GM23338 (cell line): ENCODE measurements around the gene OFD1. TPM values are rescaled to one million over a fixed set of nuclear protein-coding genes. Genes with fewer than 3 reads are reported as not detected.

Source experiments
- ATAC-seq: fragments of 200-7000 bp; cut with Tn5 transposase; 3 replicates; pipeline ENCODE4 v1.9.1; 2020
- DNase-seq: peaks from one replicate; pipeline ENCODE4 v3.0.0-alpha.2; 2015; ENCODE audit warnings: low spot score
- H2AFZ ChIP-seq: fragments of 200-600 bp; sonication (generic); 2 replicates; pipeline ENCODE4 v1.8.0; 2016; ENCODE audit warnings: antibody characterized with exemption, mild to moderate bottlenecking, moderate library complexity
- H3F3A ChIP-seq: fragments of 200-600 bp; sonication (generic); replicated peaks from 2 replicates; pipeline ENCODE4 v1.8.0; 2017; ENCODE audit warnings: antibody characterized with exemption, mixed run types, low read depth
- H3K27ac ChIP-seq: fragments of 200-600 bp; sonication (generic); 2 replicates; pipeline ENCODE4 v1.6.1; 2016; ENCODE audit warnings: low read depth
- H3K27me3 ChIP-seq: fragments of 200-600 bp; sonication (generic); 2 replicates; pipeline ENCODE4 v1.8.0; 2016; ENCODE audit warnings: mild to moderate bottlenecking, mixed run types, moderate library complexity; ENCODE audit not compliant: insufficient read depth
- H3K36me3 ChIP-seq: fragments of 200-600 bp; sonication (generic); 2 replicates; pipeline ENCODE4 v1.8.0; 2016; ENCODE audit warnings: mild to moderate bottlenecking; ENCODE audit not compliant: insufficient read depth
- H3K4me1 ChIP-seq: fragments of 200-600 bp; sonication (generic); 2 replicates; pipeline ENCODE4 v1.8.0; 2016; ENCODE audit warnings: mild to moderate bottlenecking, moderate library complexity; ENCODE audit not compliant: insufficient read depth
- H3K4me2 ChIP-seq: fragments of 200-600 bp; sonication (generic); 2 replicates; pipeline ENCODE4 v1.7.1; 2017; ENCODE audit warnings: mixed run types
- H3K4me3 ChIP-seq: fragments of 200-600 bp; sonication (generic); 2 replicates; pipeline ENCODE4 v1.6.1; 2016; ENCODE audit warnings: mixed run types
- H3K79me2 ChIP-seq: fragments of 200-600 bp; sonication (generic); replicated peaks from 2 replicates; pipeline ENCODE4 v1.8.0; 2017; ENCODE audit warnings: mild to moderate bottlenecking; ENCODE audit not compliant: insufficient read depth
- H3K9me2 ChIP-seq: fragments of 200-600 bp; sonication (generic); 2 replicates; pipeline ENCODE4 v1.8.0; 2017; ENCODE audit not compliant: insufficient read depth
- H4K20me1 ChIP-seq: fragments of 200-600 bp; sonication (generic); replicated peaks from 2 replicates; pipeline ENCODE4 v1.8.0; 2017; ENCODE audit warnings: mild to moderate bottlenecking; ENCODE audit not compliant: insufficient read depth
- H3K27ac Mint-ChIP-seq: 2 replicates; pipeline ENCODE4 v1.8.0; 2020; ENCODE audit warnings: inconsistent platforms, mild to moderate bottlenecking, moderate library complexity, mixed read lengths
- H3K27me3 Mint-ChIP-seq: 3 replicates; pipeline ENCODE4 v1.8.0; 2022; ENCODE audit warnings: low read depth, mild to moderate bottlenecking, moderate library complexity, mixed read lengths, inconsistent platforms; ENCODE audit not compliant: insufficient read depth, poor library complexity
- H3K36me3 Mint-ChIP-seq: 3 replicates; pipeline ENCODE4 v1.8.0; 2021; ENCODE audit warnings: low read depth, mild to moderate bottlenecking, inconsistent platforms, moderate library complexity, mixed read lengths
- H3K4me1 Mint-ChIP-seq: 3 replicates; pipeline ENCODE4 v1.8.0; 2020; ENCODE audit warnings: mild to moderate bottlenecking, inconsistent platforms, mixed read lengths
- H3K4me3 Mint-ChIP-seq: 3 replicates; pipeline ENCODE4 v1.8.0; 2021; ENCODE audit warnings: moderate library complexity, mild to moderate bottlenecking, inconsistent platforms, mixed read lengths
- H3K9me3 Mint-ChIP-seq: 3 replicates; pipeline ENCODE4 v1.8.0; 2020; ENCODE audit warnings: moderate library complexity, mild to moderate bottlenecking, inconsistent platforms, mixed read lengths
- EZH2 ChIP-seq: fragments of 200-600 bp; sonication (generic); IDR thresholded peaks from one replicate; pipeline ENCODE4 v1.8.0; 2017; ENCODE audit warnings: antibody characterized with exemption, mild to moderate bottlenecking, low read depth; ENCODE audit not compliant: unreplicated experiment
- JUNB ChIP-seq: IDR thresholded peaks from one replicate; pipeline ENCODE4 v1.6.1; 2016; ENCODE audit warnings: antibody characterized with exemption; ENCODE audit not compliant: unreplicated experiment
- NANOG ChIP-seq: IDR thresholded peaks from 2 replicates; pipeline ENCODE4 v1.6.1; 2016; ENCODE audit warnings: antibody characterized with exemption, borderline replicate concordance
- ZNF114 ChIP-seq: fragments of 250-450 bp; sonication (Bioruptor Pico); IDR thresholded peaks from 2 replicates; pipeline ENCODE4 v1.5.0; 2020; ENCODE audit warnings: mild to moderate bottlenecking, moderate library complexity
- polyA plus RNA-seq: library from polyadenylated mRNA; unstranded; fragments of >200 nt; fragmentation: Nextera tagmentation; extraction: Ambion mirVana; gene quantifications from 2 replicates; pipeline ENCODE4 v1.2.1, GENCODE V29; 2016
- total RNA-seq: library from RNA; depleted of rRNA; stranded (reverse); fragments of >200 nt; shearing (Covaris generic); gene quantifications from 2 replicates; pipeline ENCODE4 v1.2.3, GENCODE V29; 2014
- TF ChIP-seq, protein P1 (sequence below): IDR thresholded peaks from 2 replicates; pipeline ENCODE4 v1.6.1; 2016; ENCODE audit warnings: antibody characterized with exemption
- TF ChIP-seq, protein P2 (sequence below): fragments of 250-450 bp; sonication (Bioruptor Pico); IDR thresholded peaks from 2 replicates; pipeline ENCODE4 v1.5.0; 2020; ENCODE audit warnings: mild to moderate bottlenecking, moderate library complexity

OFD1 gene
- total and polyA plus RNA-seq, 2 experiments from 2014 or later, result 21.2 to 55.0 TPM

DNA sequence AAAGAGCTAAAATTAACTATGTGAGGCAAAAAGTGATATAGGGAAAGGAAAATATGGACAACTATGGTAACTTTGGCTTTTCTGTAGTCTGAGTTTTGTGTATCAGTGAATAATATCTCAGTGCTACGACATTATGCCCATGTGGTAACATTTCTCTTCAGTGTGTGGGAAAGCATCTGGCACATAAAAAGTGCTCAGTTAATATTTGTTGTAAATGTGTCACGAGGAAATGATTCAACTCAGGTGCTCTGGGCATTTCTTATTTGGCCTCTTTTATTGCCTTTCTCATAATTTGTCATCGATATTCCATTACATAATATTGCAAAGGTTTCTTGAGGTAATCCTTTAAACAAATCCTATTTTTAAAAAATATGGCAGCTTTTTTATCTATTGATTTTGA is 17.6 kb downstream of the OFD1 start:
- no peak for ATAC-seq
- H3K36me3 ChIP-seq, result 0 out of 2 replicates have a peak, but pooled peaks cover 7% of the 10 kb centered on the region
- H3K27me3 ChIP-seq, result no peaks in the 10 kb centered on the region

More for the DNA sequence above, 17.6 kb downstream of the OFD1 start:
- H4K20me1 ChIP-seq, result no peaks in the 10 kb centered on the region
- no peak overlapping the region for H3K27ac ChIP-seq
- TF ChIP-seq EZH2 (no peak), JUNB (no peak), ZNF114 (no peak), NANOG (no peak)
- TF ChIP-seq, protein P1, sequence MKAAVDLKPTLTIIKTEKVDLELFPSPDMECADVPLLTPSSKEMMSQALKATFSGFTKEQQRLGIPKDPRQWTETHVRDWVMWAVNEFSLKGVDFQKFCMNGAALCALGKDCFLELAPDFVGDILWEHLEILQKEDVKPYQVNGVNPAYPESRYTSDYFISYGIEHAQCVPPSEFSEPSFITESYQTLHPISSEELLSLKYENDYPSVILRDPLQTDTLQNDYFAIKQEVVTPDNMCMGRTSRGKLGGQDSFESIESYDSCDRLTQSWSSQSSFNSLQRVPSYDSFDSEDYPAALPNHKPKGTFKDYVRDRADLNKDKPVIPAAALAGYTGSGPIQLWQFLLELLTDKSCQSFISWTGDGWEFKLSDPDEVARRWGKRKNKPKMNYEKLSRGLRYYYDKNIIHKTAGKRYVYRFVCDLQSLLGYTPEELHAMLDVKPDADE, result no peak
- TF ChIP-seq, protein P2, sequence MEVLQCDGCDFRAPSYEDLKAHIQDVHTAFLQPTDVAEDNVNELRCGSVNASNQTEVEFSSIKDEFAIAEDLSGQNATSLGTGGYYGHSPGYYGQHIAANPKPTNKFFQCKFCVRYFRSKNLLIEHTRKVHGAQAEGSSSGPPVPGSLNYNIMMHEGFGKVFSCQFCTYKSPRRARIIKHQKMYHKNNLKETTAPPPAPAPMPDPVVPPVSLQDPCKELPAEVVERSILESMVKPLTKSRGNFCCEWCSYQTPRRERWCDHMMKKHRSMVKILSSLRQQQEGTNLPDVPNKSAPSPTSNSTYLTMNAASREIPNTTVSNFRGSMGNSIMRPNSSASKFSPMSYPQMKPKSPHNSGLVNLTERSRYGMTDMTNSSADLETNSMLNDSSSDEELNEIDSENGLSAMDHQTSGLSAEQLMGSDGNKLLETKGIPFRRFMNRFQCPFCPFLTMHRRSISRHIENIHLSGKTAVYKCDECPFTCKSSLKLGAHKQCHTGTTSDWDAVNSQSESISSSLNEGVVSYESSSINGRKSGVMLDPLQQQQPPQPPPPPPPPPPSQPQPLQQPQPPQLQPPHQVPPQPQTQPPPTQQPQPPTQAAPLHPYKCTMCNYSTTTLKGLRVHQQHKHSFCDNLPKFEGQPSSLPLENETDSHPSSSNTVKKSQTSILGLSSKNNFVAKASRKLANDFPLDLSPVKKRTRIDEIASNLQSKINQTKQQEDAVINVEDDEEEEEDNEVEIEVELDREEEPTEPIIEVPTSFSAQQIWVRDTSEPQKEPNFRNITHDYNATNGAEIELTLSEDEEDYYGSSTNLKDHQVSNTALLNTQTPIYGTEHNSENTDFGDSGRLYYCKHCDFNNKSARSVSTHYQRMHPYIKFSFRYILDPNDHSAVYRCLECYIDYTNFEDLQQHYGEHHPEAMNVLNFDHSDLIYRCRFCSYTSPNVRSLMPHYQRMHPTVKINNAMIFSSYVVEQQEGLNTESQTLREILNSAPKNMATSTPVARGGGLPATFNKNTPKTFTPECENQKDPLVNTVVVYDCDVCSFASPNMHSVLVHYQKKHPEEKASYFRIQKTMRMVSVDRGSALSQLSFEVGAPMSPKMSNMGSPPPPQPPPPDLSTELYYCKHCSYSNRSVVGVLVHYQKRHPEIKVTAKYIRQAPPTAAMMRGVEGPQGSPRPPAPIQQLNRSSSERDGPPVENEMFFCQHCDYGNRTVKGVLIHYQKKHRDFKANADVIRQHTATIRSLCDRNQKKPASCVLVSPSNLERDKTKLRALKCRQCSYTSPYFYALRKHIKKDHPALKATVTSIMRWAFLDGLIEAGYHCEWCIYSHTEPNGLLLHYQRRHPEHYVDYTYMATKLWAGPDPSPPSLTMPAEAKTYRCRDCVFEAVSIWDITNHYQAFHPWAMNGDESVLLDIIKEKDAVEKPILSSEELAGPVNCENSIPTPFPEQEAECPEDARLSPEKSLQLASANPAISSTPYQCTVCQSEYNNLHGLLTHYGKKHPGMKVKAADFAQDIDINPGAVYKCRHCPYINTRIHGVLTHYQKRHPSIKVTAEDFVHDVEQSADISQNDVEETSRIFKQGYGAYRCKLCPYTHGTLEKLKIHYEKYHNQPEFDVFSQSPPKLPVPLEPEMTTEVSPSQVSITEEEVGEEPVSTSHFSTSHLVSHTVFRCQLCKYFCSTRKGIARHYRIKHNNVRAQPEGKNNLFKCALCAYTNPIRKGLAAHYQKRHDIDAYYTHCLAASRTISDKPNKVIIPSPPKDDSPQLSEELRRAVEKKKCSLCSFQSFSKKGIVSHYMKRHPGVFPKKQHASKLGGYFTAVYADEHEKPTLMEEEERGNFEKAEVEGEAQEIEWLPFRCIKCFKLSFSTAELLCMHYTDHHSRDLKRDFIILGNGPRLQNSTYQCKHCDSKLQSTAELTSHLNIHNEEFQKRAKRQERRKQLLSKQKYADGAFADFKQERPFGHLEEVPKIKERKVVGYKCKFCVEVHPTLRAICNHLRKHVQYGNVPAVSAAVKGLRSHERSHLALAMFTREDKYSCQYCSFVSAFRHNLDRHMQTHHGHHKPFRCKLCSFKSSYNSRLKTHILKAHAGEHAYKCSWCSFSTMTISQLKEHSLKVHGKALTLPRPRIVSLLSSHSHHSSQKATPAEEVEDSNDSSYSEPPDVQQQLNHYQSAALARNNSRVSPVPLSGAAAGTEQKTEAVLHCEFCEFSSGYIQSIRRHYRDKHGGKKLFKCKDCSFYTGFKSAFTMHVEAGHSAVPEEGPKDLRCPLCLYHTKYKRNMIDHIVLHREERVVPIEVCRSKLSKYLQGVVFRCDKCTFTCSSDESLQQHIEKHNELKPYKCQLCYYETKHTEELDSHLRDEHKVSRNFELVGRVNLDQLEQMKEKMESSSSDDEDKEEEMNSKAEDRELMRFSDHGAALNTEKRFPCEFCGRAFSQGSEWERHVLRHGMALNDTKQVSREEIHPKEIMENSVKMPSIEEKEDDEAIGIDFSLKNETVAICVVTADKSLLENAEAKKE (CRISPR knock-in tag), result no peak
- 0 out of 2 replicates have a peak, but pooled peaks cover 5% of the 10 kb centered on the region for H3K4me1 ChIP-seq
- no peak overlapping the region for H3K4me3 Mint-ChIP-seq
- H3F3A ChIP-seq, result no peaks in the 10 kb centered on the region
- H2AFZ ChIP-seq, result no peak overlapping the region
- no peaks in the 10 kb centered on the region for H3K9me3 Mint-ChIP-seq
- no peaks in the 10 kb centered on the region for H3K27me3 Mint-ChIP-seq
- peaks cover 9% of the 10 kb centered on the region; the same call in 2 of the 3 replicates for H3K4me1 Mint-ChIP-seq
- no peaks in the 10 kb centered on the region for H3K9me2 ChIP-seq
- DNase-seq, result no peak
- H3K4me2 ChIP-seq, result no peak overlapping the region
- H3K36me3 Mint-ChIP-seq, result peaks cover 54% of the 10 kb centered on the region
- no peaks in the 10 kb centered on the region for H3K79me2 ChIP-seq
- no peak overlapping the region for H3K4me3 ChIP-seq
- H3K27ac Mint-ChIP-seq, result no peak overlapping the region
